ENCODE measurements around the gene URAD.

URAD gene

DNA sequence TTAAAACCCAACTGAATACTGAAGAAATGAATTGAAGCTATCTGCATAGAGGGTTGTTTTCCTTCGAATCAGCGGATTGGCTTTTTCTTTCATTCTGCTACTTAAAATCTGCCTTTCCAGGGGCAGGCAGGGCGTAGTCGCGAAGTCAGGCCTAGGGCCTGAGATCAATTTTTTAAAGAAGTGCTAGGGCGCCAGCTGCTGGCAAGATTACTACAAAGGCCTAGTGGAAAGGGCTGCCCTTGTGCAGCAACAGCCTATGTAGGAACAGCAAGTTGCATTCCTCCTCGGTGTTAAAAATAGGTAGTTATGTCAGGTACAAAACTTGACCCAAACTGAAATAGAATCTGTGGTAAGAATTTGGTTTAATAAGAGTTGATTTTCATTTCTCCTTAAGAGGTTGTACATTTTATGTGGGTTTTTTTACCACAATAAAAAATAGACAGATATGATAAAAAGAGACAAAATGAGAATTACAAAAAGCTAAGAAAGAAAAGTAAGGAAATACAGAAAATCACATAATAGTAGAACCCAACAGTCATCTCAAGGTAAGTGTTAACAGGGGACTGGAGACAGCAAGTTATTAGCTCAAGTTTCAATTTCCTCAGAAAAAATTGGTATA is 9.5 kb upstream of the URAD start:
- no peak for DNase-seq

DNA sequence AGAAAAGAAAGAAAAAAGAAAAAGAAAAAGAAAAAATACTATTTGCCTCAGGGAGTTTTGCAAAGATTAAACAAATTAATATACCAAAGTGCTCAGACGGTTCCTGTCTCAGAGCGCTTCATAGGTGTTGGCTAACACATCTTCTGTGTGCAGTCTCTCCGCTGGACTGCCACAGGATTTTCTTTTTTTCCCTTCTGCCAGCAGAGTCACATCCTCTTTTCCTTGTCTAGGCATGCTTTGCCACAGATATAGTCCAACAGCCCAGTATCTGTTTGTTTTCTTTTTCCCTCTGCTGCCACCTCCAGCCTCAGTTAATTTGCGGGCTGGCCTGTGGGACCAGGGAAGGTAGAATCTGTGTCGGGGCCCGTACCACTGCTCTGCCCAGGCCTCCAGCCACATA is 3.4 kb upstream of the URAD start:
- DNase-seq = no peak

DNA sequence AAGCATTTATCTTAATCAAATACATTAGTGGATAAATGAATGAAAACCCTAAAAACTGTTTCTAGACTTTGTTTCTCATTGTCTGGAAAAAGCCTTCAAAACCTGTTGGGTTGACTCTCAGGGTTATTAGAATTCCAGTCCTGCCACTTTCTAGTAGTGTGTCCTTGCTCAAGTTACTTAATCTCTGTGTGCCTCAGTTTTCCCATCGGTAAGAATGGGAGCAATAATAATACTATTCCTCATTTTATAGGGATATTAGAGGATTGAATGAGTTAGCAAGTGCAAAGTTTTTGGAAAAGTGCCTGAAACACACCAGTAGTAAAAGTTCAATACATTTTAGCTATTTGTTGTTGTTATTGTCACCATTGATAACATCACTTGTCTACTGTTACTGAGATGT is 2.9 kb downstream of the URAD start:
- no peak for DNase-seq

DNA sequence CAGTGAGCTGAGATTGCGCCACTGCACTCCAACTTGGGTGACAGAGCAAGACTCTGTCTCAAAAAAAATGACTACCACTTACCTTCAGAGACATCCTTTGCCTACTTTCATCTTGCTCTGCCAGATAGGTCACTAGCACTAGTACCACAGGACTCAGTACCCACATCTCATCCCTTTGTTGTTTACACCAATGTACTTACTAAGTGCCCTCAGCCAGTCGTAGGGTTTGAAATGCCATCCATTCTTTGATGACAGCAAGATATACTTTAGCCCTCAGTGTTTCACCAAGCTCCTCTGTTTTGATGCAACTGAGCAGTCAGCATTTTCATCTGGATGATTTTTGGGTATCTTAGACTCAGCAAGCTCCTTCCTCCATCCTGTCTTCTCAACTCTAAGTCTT is 6.1 kb downstream of the URAD start:
- DNase-seq = no peak

DNA sequence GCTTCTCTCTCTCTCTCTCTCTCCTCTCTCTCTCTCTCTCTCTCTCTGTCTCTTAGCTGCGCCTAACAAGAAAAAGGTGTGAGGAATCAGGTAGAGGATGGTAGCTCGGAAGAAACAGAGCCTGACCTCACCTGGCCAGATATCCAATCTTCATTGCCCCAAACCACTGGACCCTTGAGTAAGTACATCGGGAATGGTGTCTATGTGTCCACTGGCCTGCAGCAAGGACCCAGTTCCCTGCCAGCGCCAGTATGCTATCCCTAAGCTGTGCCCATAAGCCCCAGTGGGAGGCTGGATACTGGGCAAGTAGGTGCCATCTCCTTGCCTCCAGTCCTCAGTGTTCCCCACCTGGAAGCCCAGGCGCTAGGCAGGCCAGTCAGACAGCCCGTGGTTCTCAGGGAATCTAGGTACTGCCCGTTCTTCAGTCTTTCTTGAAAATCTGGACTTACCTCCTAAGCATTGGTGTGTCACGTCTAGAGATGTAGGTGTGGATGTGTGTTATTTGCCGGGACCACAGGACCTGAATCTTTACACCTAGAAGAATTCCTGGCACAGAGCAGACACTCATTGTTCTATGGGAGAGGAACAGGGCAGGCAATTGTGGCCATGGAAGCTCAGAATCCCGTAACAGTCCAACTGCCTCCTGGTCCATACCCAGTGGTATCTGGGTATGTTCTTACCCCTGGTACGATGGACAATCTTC is 7.3 kb downstream of the URAD start:
- DNase-seq = no peak

DNA sequence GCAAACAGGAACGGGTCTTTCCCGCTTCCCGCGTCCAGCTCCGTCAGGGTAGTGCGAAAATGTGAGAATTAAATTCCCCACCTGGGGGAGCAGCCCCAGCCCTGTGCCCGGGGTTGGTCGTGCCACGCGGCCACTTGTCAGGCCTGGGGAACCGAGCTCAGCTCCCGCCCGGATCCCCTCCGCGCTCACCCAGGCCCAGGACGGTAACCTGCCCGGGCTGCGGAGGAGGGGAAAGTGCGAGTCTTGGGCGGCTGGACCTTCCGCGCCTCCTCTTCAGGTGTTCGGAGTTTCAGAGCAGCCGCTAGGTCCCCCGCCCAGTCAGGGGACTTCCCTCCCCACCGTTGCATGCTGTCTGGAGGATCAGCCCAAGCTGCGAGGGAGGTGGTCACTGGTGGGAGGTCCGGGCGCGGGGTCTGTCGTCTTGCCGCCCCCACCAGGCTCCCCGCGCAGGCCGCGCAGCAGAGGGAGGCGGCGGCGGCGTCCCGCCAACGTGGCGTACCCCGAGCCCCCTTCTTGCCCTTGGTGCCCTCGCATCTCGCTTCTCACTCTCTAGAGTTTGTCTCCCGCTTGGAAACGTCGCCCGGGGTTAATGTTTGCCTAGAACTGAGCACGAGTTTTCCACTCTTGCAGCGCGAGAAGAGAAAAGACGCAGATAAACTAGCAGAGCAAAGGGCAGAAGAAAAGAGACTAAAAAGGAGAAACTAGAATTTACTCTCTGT is 8.1 kb downstream of the URAD start:
- no peak for DNase-seq

DNA sequence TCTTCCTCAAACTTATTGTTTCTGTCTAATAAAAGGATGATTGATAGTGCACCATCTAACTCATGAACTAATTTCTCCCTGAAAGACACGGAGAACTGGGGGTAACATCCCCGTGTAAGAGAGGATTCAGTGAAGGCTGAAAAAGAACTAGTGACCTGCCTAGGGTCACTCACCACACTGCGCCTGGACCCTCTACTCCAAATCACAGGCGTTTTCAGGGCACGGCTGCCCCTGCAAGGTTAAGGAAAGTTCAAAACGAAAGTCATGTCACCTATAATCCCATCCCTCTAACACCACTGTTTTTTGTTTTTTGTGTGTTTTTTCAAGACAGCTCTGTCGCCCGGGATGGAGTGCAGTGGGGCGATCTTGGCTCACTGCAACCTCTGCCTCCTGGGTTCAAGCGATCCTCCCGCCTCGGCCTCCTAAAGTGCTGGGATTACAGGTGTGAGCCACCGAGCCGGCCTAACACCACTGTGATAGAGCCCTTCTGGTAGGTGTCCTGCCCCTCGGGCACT is 8.7 kb downstream of the URAD start:
- no peak for DNase-seq

DNA sequence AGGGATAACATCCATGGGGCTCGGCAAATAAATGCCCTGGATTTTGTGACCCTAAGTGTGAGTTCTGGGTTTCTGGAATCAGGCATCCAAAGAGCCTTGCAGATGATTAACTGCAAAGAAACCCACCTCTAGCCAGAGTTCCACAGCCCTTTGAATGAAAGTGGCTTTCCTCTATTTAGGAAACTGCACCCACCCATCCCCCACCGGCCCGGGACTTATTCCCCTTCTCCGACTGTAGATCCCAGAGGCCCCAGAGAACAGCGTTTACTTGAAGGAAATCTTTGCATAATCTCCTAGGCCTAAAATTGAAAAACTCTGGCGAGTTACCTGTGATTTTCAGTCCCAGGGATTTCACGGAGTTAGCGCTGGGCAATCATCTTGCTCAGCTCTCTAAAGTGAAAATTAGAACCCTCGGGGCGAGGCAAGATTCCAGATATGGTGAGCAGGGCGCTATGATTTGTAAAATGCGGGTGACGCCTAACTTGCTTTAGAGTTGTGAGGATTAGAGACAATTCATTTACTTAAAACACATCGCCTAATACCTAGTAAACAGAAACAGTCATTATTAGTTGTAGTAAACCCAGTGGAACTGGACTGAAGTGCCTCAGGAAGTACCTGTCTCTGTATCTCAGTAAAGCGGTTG is 9.4 kb downstream of the URAD start:
- no peak for DNase-seq

DNA sequence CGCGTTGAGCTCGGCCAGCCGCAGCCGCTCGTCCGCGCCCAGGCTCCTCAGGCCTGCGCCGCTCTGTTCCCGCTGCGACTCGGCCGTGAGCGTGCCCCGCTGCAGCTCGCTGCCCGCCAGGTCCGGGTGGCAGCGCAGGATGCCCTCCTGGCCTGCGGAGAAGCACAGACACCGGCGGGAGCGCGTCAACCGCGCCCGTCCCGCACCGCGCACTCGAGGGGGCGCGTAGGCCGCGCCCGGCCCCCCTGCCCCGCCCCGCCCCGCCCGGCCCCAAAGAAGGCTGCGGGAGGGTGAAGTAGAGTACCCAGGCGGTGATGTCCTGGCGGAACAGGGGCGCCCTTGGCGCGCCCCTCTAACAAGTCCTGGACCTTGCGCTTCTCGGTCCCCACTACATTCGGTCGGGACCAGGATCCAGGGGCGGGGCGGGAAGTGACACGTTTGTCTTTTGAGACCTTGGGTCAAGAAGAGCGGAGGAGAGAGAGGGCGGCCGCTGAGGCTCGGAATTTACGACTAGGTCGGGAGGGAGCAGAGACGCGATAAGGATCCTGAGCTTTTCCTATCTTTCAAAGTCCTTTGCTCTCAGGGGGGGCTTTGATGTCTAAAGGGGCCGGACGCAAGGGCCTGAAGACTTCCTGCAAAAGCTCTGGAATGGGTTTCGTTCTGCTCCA is 10.1 kb downstream of the URAD start:
- DNase-seq = no peak

DNA sequence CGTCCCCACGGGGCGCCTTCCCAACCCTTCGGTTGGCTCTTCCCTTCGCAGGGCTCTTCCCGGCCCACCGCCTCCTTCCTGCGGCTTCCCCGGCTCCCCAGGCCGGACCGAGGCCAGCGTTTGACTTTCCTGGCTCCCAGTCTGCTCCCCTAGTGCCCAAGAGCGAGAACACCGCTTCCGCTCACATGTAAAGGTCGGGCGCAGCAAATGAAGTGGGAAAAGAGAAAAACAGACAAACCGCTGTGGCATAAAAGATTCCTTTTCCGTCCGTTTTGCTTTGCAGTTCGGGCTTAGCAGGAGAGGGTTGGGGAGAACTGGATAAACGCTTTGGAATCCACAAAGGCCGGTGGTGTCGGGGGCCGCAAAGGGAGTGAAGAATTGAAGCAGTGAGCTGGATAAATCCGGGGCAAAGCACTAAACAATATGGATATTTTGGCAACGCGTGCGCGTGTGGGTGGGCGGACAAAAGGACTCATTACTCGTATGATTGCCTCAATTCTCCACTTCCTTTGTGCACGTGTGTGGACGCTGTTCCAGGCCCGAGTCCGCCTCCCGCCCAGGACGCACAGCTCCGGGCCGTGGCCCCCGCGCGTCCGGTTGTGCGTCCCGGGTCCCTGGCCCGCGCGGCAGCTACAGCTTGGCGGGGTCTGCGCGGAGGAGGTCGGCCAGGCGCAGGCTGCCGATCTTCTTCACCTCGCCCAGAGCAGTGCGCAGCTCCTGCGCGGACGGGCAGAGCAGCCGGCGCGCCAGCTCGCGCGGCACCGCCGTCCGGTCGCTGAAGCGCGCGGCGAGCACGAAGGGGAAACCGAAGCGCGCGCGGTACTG is 10.8 kb downstream of the URAD start:
- DNase-seq = no peak

DNA sequence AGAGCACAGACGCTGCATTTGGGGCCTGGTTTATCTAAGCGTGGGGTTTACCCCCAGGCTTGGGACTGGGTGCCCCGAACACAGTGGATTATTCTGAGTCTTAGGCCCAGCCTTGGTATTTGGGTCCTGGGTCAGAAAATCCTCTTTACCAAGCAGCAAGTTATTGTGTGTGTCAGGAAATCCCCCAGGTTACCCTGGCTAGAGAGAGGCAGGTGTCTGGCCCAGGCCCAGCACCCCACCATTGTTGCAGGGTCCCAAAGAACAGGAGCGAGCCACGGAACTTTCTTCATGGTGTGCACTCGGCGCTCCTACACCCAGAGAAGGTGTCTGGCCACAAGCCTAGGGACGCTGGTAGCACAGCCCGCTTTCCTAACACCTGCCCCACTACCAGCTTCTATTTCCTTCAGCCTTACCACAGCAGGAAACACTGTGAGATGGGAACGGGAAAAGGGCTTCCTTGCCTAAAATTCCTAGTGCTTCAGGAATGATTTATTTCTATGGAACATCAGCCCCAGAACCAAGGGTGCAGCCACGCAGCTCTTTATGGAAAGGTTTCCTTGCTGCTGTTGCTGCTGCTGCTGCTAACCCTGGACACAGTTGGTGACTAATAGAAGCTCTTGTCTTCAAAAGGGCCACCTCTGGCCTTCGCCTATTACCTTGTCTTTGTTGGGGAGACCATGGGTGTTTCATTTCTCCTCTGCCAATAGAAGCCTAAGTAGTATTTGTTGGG is 12.0 kb downstream of the URAD start:
- no peak for DNase-seq

DNA sequence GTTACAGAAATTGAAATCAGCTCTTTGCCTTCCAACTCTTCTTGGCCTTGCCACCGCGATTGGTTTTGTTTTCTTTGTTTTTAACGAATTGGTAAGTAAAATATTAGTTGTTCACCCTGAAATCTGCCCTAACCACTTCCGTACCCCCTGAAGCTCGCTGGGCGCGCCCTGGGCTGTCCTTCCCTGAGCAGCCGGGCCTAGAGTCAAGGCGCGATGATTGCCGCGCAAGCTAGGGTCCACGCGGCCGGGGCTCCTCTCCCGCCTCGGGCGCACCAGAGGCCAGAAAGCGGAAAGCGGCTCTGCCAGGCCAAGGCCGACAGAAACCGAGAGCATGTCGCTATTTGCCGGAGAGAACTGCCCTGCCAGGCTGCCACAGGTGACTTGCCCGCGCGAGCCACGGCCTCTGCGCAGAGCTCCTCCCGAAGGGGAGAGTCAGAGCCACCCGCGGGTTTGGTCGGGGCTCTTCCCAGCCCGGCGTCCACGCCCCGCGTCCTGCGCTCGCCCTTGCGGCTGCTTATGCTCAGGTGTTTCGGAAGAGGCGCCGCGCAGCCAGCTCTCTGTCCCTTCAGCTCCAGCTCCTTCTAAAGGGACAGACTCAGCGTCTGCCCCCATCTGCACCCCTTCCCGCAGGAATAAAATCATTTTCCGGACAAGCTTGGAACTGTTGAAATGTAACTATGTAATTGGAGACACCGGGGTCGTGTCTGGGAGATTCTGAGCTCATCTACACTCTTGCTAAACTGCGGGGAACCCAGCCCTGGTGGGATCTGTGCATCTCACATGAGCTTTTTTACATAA is 12.7 kb downstream of the URAD start:
- DNase-seq = no peak

DNA sequence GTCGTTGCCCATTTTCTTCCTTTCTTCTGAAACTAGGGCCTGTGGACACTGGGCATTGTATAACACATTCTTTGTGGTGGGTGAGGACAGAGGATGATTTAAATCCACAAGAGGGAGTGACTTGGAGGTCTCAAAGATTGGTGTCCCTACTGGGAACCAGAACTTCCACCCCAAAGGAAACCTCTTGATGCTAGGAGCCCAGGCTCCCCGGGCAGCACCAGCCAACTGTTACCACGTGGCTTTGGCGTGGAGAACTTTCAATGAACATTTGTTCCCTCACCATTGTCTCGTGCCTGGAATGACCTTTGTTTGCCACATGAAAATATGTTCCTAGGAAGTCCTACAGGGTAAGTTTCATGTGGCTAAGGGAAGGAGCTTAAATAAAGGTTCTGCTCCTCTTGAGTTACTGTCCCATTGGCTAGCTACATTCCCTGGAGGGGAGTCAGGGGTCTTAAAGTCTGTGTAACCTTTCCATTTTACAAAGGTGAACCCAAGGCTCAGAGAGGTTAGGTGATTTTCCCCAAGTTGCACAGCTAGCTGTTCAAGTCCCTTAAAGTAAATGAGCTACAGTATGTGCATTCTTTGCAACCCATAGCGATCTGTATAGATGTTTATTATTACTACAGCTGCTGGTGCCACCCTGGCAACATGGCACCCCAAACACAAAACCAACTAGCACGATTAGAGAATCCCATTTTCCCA is 14.4 kb downstream of the URAD start:
- no peak for DNase-seq

DNA sequence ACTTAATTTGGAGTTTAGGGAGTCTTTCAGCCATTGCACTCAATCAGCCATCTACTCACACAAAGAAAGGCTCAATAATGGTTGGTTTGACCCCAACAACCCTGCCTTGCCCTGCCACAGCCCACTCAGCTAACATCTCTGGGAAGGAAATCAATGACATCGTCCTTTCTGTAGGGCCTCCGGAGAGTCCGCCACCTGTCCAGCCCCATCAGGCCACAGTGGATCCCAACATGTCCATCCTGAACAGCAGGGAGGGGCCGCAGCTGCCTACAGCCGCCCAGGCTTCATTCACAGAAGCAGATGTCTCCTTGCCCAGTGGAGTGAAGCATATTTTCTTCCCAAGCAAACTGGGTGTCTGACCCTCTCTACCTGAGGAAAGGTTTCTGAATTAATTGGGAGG is 15.2 kb downstream of the URAD start:
- no peak for DNase-seq

DNA sequence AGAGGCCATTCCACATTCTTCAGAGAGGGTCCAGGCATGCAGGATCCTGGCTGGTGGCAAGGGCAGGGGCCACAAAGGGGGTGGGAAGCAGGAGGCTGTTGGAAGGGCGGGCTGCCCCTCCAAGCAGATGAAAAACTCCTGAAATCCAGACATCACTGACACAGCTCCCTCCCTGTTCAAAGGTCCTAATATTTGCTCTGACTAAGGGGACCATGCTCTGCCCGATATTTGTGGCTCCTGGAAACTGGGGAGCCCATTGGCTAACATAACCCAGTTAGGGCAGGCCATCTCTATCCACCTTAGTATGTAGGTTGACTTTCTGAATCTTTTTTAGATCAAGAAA is 16.0 kb downstream of the URAD start:
- no peak for DNase-seq

DNA sequence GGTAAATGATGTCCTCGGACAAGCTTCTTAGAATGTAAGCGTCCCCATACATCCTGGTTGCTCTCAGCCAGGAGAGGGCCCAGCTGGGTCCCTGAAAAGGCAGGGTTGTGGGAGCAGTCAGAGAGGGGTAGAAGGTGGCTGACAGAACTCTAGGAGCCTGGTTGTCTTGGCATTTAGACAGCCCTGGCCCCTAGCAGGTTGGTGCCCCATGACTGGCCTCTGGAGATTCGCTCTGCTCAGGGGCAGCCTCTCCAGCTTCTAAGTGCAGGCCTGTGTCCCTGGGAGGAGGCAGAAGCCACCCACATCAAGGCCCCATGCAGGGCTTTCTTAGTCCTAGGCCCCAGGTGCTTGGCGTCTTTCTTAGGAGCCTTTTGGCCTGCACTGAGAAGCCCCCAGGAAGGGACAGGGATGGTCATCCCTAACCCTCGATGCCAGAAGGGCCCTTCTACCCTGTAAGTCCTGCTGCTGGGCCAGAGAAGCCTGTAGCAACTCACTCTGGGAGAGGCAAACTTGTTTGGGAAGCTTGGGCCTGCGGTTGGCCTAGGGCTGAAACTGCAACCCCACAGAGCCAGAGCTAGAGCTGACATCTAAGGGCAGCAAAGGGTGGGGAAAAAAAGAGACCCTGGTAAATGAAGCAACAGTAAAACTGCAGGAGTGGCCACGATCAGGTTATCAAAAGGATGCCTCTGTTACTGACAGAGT is 16.6 kb downstream of the URAD start:
- no peak for DNase-seq

DNA sequence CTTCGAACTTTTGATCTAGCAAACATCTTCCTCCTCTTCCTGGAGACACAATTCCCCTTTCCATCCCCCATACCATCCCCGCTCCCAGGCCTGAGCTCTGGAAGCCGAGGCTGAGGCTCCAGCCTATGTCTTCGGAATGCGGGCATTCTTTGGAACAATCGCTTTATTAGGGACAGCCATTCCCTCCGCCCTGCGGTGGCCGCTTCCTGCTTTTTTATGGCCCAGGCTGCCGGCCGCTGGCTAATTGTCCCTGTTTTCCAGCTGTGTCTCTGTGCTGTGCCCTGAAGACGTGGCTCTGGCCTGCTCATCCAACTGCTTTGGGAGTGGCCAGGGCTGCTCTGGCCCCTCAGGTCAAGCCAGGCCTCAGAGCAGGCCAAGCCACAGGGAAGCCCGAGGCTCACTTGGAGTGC is 17.3 kb downstream of the URAD start:
- DNase-seq = no peak

DNA sequence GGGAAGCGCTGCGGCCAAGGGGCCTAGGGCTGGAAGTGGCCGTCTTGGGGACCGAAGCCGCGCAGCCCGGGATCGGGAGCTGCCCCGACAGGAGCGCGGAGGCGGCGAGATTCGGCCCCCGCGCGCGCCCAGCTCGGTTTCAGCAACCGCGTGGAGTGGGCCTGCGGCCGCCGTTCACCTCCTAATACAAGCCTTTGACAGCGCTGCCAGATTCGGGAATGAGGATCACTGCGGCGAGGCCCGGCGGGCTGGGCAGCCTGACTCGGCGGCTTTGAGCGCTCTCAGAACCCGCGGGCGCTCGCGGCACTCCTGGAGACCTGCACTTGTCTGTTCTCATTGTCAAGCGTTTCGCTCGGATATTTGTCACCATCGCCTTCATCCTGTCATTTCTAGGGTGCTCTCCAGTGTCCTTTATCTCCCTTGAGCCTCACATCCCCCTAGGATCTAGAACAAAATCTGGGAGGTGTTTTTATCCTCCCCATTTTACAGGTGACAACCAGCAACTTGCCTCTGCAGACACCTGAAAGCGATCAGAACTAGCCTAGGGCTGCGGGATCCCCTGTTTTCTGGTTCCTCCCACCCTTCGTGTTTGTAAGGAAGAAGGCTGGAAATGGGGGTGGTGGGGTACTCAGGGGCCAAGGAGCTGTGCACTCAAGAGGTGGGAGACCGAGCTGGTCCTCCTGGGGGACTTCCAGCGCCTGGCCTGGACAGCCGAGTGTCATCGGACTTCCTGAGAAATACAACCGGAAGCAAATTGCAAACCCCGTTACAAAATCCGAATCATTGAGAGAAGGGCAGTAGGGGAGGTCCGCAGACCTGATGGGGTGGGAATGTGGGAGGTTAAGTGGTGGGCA is 17.9 kb downstream of the URAD start:
- DNase-seq = no peak
